GDM1 (cell line): ENCODE measurements around the gene TTC21B.

Experiments
- DNase-seq: peaks from one replicate; lab custom pipeline; 2025; lab: John Stamatoyannopoulos, UW

TTC21B gene

GRCh38 chr2:165924946-165925345 lies 28.6 kb downstream of the TTC21B start:
- no peak for DNase-seq

GRCh38 chr2:165920748-165921147 lies 32.8 kb downstream of the TTC21B start:
- no peak for DNase-seq

GRCh38 chr2:165913636-165914035 lies 39.9 kb downstream of the TTC21B start:
- no peak for DNase-seq

- no peak for DNase-seq
Measured at GRCh38 chr2:165911981-165912380, 41.6 kb downstream of the TTC21B start.

- no peak for DNase-seq
Measured at GRCh38 chr2:165911231-165911630, 42.3 kb downstream of the TTC21B start.

GRCh38 chr2:165909466-165909865 lies 44.1 kb downstream of the TTC21B start:
- no peak for DNase-seq

- DNase-seq: no peak
Measured at GRCh38 chr2:165905854-165906253, 47.7 kb downstream of the TTC21B start.

- no peak for DNase-seq
Measured at GRCh38 chr2:165905269-165905668, 48.3 kb downstream of the TTC21B start.

GRCh38 chr2:165904432-165904831 lies 49.1 kb downstream of the TTC21B start:
- DNase-seq: no peak

GRCh38 chr2:165903406-165903805 lies 50.2 kb downstream of the TTC21B start:
- DNase-seq: no peak

GRCh38 chr2:165902934-165903333 lies 50.6 kb downstream of the TTC21B start:
- no peak for DNase-seq

- no peak for DNase-seq
Measured at GRCh38 chr2:165901620-165902298, 51.8 kb downstream of the TTC21B start.

- no peak for DNase-seq
Measured at GRCh38 chr2:165899311-165899710, 54.3 kb downstream of the TTC21B start.

- no peak for DNase-seq
Measured at GRCh38 chr2:165898381-165898780, 55.2 kb downstream of the TTC21B start.

GRCh38 chr2:165897726-165898125 lies 55.9 kb downstream of the TTC21B start:
- DNase-seq: no peak

GRCh38 chr2:165897074-165897473 lies 56.5 kb downstream of the TTC21B start:
- no peak for DNase-seq

- DNase-seq: no peak
Measured at GRCh38 chr2:165895974-165896373, 57.6 kb downstream of the TTC21B start.

- no peak for DNase-seq
Measured at GRCh38 chr2:165893556-165893955, 60.0 kb downstream of the TTC21B start.

GRCh38 chr2:165892526-165892925 lies 61.0 kb downstream of the TTC21B start:
- DNase-seq: no peak

GRCh38 chr2:165891943-165892342 lies 61.6 kb downstream of the TTC21B start:
- no peak for DNase-seq

GRCh38 chr2:165891345-165891744 lies 62.2 kb downstream of the TTC21B start:
- no peak for DNase-seq

GRCh38 chr2:165889798-165890197 lies 63.8 kb downstream of the TTC21B start:
- no peak for DNase-seq

- no peak for DNase-seq
Measured at GRCh38 chr2:165889158-165889557, 64.4 kb downstream of the TTC21B start.

- no peak for DNase-seq
Measured at GRCh38 chr2:165888171-165888570, 65.4 kb downstream of the TTC21B start.
